GM12878 (cell line): Measurements from ENCODE around the gene NT5C1A. TPM values are rescaled to one million over a fixed set of nuclear protein-coding genes. Genes with fewer than 3 reads are reported as not detected.

Source experiments
- ATAC-seq: fragments of 200-7000 bp; cut with Tn5 transposase; 3 replicates; pipeline ENCODE4 v1.9.1; 2020; ENCODE audit warnings: mild to moderate bottlenecking, moderate library complexity
- BruUV-seq: library from RNA; stranded (reverse); fragments of 400-500 nt; replicated peaks from 2 replicates; lab custom pipeline; 2021; lab: Mats Ljungman, UMichigan
- CTCF ChIA-PET: fragments of 300-600 bp; sonication (Branson Sonifier 250); formaldehyde crosslinking; extraction: SDS; loops from one replicate; lab custom pipeline; 2021; ENCODE audit warnings: inconsistent platforms; lab: Yijun Ruan, JAX
- POLR2A ChIA-PET: fragments of 350-600 bp; formaldehyde crosslinking; extraction: SDS; loops from one replicate; lab custom pipeline; 2021; ENCODE audit warnings: inconsistent platforms; lab: Charles Lee
- RAD21 ChIA-PET: fragments of 300-600 bp; sonication (Branson Sonifier 250); formaldehyde crosslinking; loops from one replicate; lab custom pipeline; 2023; ENCODE audit warnings: antibody characterized with exemption; ENCODE audit not compliant: unreplicated experiment; lab: Charles Lee
- SMC1A ChIA-PET: fragments of 300-600 bp; sonication (Branson Sonifier 250); formaldehyde crosslinking; loops from one replicate; lab custom pipeline; 2023; ENCODE audit not compliant: unreplicated experiment, uncharacterized antibody; lab: Charles Lee
- DNase-seq: peaks from one replicate; pipeline ENCODE4 v3.0.0-alpha.2; 2011; ENCODE audit warnings: low read depth, low spot score
- FAIRE-seq: peaks from 3 replicates; lab custom pipeline; 2011; peaks lifted over from hg19 to GRCh38; lab: Jason Lieb, UNC
- H2AFZ ChIP-seq: 2 replicates; pipeline ENCODE4 v1.6.0; 2011; ENCODE audit warnings: low read depth, low read length, control low read depth; ENCODE audit not compliant: control insufficient read depth
- H3K27ac ChIP-seq: 2 replicates; pipeline ENCODE4 v1.5.1; 2011; ENCODE audit warnings: control low read depth; ENCODE audit not compliant: control insufficient read depth, insufficient read depth
- H3K27me3 ChIP-seq, 2 experiments: replicated peaks in 1 of 2; 2 replicates each; pipeline versions ENCODE4 v1.6.0 to v1.6.1; 2011; ENCODE audit warnings: low read length in 1 of 2; ENCODE audit not compliant: control insufficient read depth in 2 of 2, insufficient read depth in 2 of 2
- H3K36me3 ChIP-seq, 2 experiments: 2 replicates each; pipeline ENCODE4 v1.5.1; 2011; ENCODE audit warnings: low read length in 1 of 2; ENCODE audit not compliant: control insufficient read depth in 2 of 2, insufficient read depth in 2 of 2
- H3K4me1 ChIP-seq: 2 replicates; pipeline ENCODE4 v1.6.1; 2011; ENCODE audit warnings: mild to moderate bottlenecking, low read length, moderate library complexity, mixed read lengths; ENCODE audit not compliant: control insufficient read depth, insufficient read depth
- H3K4me2 ChIP-seq: 2 replicates; pipeline ENCODE4 v1.6.0; 2011; ENCODE audit warnings: control low read depth; ENCODE audit not compliant: control insufficient read depth, insufficient read depth
- H3K4me3 ChIP-seq: fragments of 200-600 bp; sonication (generic); 2 replicates; pipeline ENCODE4 v1.5.1; 2016
- H3K79me2 ChIP-seq: 2 replicates; pipeline ENCODE4 v1.6.0; 2011; ENCODE audit warnings: low read length; ENCODE audit not compliant: control insufficient read depth, insufficient read depth
- H3K9ac ChIP-seq: 2 replicates; pipeline ENCODE4 v1.8.0; 2011; ENCODE audit warnings: low read length, control low read depth, mixed read lengths; ENCODE audit not compliant: control insufficient read depth, insufficient read depth
- H3K9me3 ChIP-seq: replicated peaks from 3 replicates; pipeline ENCODE4 v1.5.1; 2011; ENCODE audit warnings: mild to moderate bottlenecking, low read length; ENCODE audit not compliant: control insufficient read depth, insufficient read depth
- H4K20me1 ChIP-seq: 2 replicates; pipeline ENCODE4 v1.6.0; 2011; ENCODE audit not compliant: control insufficient read depth, insufficient read depth
- ATF7 ChIP-seq: fragments of 450-650 bp; IDR thresholded peaks from 2 replicates; pipeline ENCODE4 v1.6.1; 2016; ENCODE audit warnings: low read depth, mild to moderate bottlenecking
- BCLAF1 ChIP-seq: fragments of 450-650 bp; IDR thresholded peaks from 2 replicates; pipeline ENCODE4 v1.6.1; 2017; ENCODE audit warnings: antibody characterized with exemption, mild to moderate bottlenecking, moderate library complexity
- NFYB ChIP-seq: IDR thresholded peaks from 2 replicates; pipeline ENCODE4 v1.6.1; 2011; ENCODE audit warnings: low read depth, mild to moderate bottlenecking, low read length, improper control_type of control experiment, moderate library complexity; ENCODE audit not compliant: insufficient read depth
- WRNIP1 ChIP-seq: IDR thresholded peaks from 2 replicates; pipeline ENCODE4 v1.6.1; 2011; ENCODE audit warnings: low read depth, low read length, improper control_type of control experiment, borderline replicate concordance
- WGBS: methylation state at CpG from one replicate; pipeline ENCODE4 v1.1.6; 2016; ENCODE audit warnings: low lambda C conversion rate; ENCODE audit not compliant: insufficient replicate concordance, insufficient coverage; ENCODE audit errors: missing lambda C conversion rate; 5-methylcytosine and 5-hydroxymethylcytosine counted together
- in situ Hi-C: fragments of 300-500 bp; cut with MboI; formaldehyde crosslinking; loops from 9 replicates; pipeline ENCODE4 v1.14.3; 2018; ENCODE audit warnings: mixed read lengths
- intact Hi-C: fragments of 100-400 bp; cut with micrococcal nuclease; formaldehyde crosslinking; loops from one replicate; pipeline ENCODE4 v1.14.2; 2022; ENCODE audit not compliant: unreplicated experiment
- polyA plus RNA-seq, 11 experiments: library from polyadenylated mRNA; depleted of rRNA in 4 of 11; unstranded in 6 of 11; stranded (reverse) in 5 of 11; fragments of >200 nt; fragmentation: Nextera tagmentation in 4 of 11; fragmentation: Illumina TruSeq in 1 of 11; extraction: Ambion mirVana in 4 of 11; extraction: Trizol in 1 of 11; gene quantifications; 1 replicate in 1 of 11; 2 replicates in 10 of 11; pipeline versions ENCODE4 v1.2.1 to v1.2.3, GENCODE V29; 2011 to 2016; ENCODE audit warnings: inconsistent platforms in 2 of 11, missing spikeins in 2 of 11, low read depth in 1 of 11
- total RNA-seq, 4 experiments: library from RNA; depleted of rRNA in 3 of 4; stranded (reverse); fragments of >200 nt in 3 of 4; fragmentation: Illumina TruSeq in 1 of 4; extraction: Trizol in 1 of 4; gene quantifications; 2 replicates each; pipeline versions ENCODE4 v1.2.1 to v1.2.3, GENCODE V29; 2013 to 2021

NT5C1A gene
- total and polyA plus RNA-seq, 10 of the 15 experiments (the other 5 are each of a cell fraction or from before 2014, with no cell fraction given): 0.05 to 0.77 (median 0.22) TPM; not detected in 1

- ChIA-PET CTCF (no interaction called here), POLR2A (no interaction called here), RAD21 (no interaction called here), SMC1A (no interaction called here)
- H4K20me1 ChIP-seq: no peaks in the 10 kb centered on the region
- intact Hi-C loops (no loop called here), in situ Hi-C loops (no loop called here)
- no peak for ATAC-seq
- peaks cover 33% of the 10 kb centered on the region for H3K4me1 ChIP-seq
- H3K4me2 ChIP-seq: no peak overlapping the region
- H3K79me2 ChIP-seq: no peaks in the 10 kb centered on the region
- no peak overlapping the region for H3K4me3 ChIP-seq
- no peaks in the 10 kb centered on the region for H3K27me3 ChIP-seq
- no peak for FAIRE-seq
- H2AFZ ChIP-seq: no peak overlapping the region
- TF ChIP-seq WRNIP1 (no peak), ATF7 (no peak), BCLAF1 (no peak), NFYB (0 out of 2 replicates have a peak, but pooled peaks have one; percentile 36)
- no peaks in the 10 kb centered on the region; the same call in 2 of the 3 replicates for H3K9me3 ChIP-seq
- 89% methylated on average over 8 of the region's 8 CpGs for WGBS
- DNase-seq: no peak
- H3K36me3 ChIP-seq: no peaks in the 10 kb centered on the region
- no peak overlapping the region for H3K27ac ChIP-seq
- H3K9ac ChIP-seq: no peak overlapping the region
- no TSS peak for BruUV-seq
Measured at GRCh38 chr1:39663559-39663958, 8.3 kb downstream of the NT5C1A start.
